Chondrocyte (in vitro differentiated cells): Measurements from ENCODE around the gene TLK1. TPM values are rescaled to one million over a fixed set of nuclear protein-coding genes. Genes with fewer than 3 reads are reported as not detected.

Source experiments
- DNase-seq: peaks from one replicate; pipeline ENCODE4 v3.0.0; 2021; ENCODE audit warnings: mixed read lengths, low spot score
- H3K27ac Mint-ChIP-seq: one replicate; pipeline ENCODE4 v1.8.0; 2021; ENCODE audit warnings: mild to moderate bottlenecking, moderate library complexity, mixed read lengths; ENCODE audit not compliant: unreplicated experiment
- H3K27me3 Mint-ChIP-seq: 2 replicates; pipeline ENCODE4 v1.8.0; 2021; ENCODE audit warnings: low read depth, mixed read lengths
- H3K36me3 Mint-ChIP-seq: 2 replicates; pipeline ENCODE4 v1.8.0; 2021; ENCODE audit warnings: low read depth, mixed read lengths
- H3K4me1 Mint-ChIP-seq: 2 replicates; pipeline ENCODE4 v1.8.0; 2021; ENCODE audit warnings: low read depth, mild to moderate bottlenecking, mixed read lengths
- H3K4me3 Mint-ChIP-seq: one replicate; pipeline ENCODE4 v1.8.0; 2021; ENCODE audit warnings: mild to moderate bottlenecking, moderate library complexity, mixed read lengths; ENCODE audit not compliant: unreplicated experiment
- H3K9me3 Mint-ChIP-seq: 2 replicates; pipeline ENCODE4 v1.8.0; 2021; ENCODE audit warnings: low read depth, mixed read lengths
- CTCF ChIP-seq: fragments of 200-600 bp; sonication (generic); IDR thresholded peaks from 2 replicates; pipeline ENCODE4 v1.5.0; 2021; ENCODE audit warnings: antibody characterized with exemption, mild to moderate bottlenecking, moderate library complexity
- total RNA-seq: library from RNA; stranded (reverse); gene quantifications from 3 replicates; pipeline ENCODE4 v1.2.1, GENCODE V29; 2021

The TLK1 gene
- total RNA-seq, 1 donor from 2014 or later, result 64.1 TPM

DNA sequence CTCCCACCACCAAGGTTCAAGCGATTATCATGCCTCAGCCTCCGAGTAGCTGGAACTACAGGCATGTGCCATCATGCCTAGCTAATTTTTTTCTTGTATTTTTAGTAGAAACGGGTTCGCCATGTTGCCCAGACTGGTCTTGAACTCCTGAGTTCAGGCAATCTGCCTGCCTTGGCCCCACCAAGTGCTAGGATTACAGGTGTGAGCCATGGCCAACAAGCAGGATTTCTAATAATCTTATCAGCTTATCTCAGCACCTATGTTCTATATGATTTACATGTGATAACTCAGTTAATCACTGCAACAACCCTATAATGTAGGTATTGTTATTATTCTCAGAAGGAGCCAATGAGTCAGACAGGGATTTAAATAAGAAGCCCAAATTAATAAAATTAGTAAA lies 151.3 kb downstream of the TLK1 start:
- no peak for TF ChIP-seq CTCF
- Mint-ChIP-seq H3K27ac (no peak overlapping the region), H3K36me3 (peaks cover 33% of the 10 kb centered on the region)

DNA sequence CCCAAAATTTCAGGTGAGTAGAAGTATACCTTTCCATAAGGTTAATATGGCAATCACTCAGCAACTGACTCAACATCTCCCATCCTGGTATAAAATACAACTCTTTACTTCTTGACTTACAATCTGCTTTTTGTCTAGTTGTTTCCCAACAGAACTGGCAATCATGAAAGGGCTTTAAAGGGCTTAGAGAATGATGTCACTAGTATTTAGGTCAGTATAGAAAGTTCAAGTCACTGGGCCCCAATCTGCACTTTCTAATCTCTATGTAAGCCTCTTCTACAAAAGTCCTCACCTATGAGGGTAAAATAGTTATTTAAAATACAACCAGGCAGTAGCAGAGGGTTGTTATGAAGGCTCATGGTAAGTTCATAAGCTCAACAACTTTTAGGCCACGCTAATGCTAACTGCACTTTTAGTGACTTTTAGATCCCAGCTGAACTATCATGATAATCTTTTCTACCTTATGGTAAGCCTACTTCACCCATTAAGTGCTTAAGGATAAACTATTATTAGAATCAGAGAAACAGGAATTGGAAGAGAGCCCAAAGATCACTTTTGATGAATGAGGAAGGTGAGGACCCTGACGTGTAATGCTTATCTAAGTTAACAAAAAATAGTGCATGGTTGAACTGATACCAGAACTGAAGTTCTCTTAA lies 152.0 kb downstream of the TLK1 start:
- Mint-ChIP-seq H3K4me1 (no peaks in the 10 kb centered on the region), H3K27me3 (no peaks in the 10 kb centered on the region), H3K9me3 (no peaks in the 10 kb centered on the region), H3K4me3 (no peak overlapping the region), H3K27ac (no peak overlapping the region), H3K36me3 (peaks cover 32% of the 10 kb centered on the region)
- DNase-seq, result no peak
- TF ChIP-seq CTCF, result no peak

More for the DNA sequence above, 151.3 kb downstream of the TLK1 start:
- no peaks in the 10 kb centered on the region for H3K4me1 Mint-ChIP-seq
- no peak for DNase-seq
- no peak overlapping the region for H3K4me3 Mint-ChIP-seq
- no peaks in the 10 kb centered on the region for H3K9me3 Mint-ChIP-seq
- no peaks in the 10 kb centered on the region for H3K27me3 Mint-ChIP-seq

DNA sequence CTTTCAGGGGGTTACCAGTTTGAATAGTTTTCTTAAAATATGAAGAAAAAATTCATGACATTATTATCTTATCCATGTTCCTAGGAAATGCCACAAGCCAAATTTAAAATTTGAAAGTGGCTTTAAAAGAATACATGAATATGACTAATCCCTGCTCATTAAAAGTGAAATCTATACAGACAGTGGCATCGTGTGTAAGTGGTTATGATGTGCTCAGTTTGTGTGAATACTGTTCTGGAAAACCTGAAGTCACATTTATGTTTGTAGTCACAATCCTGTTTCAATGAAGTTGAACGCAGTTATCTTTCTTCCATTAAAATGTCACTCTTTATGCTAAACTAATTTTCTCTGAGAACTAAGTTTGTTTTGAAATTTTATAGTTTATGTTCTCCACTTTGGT lies 155.9 kb downstream of the TLK1 start:
- no peak for TF ChIP-seq CTCF
- DNase-seq, result no peak
- Mint-ChIP-seq H3K9me3 (no peaks in the 10 kb centered on the region), H3K4me1 (no peaks in the 10 kb centered on the region), H3K27ac (no peak overlapping the region), H3K4me3 (no peak overlapping the region), H3K36me3 (peaks cover 30% of the 10 kb centered on the region), H3K27me3 (no peaks in the 10 kb centered on the region)

- Mint-ChIP-seq H3K27me3 (no peaks in the 10 kb centered on the region), H3K9me3 (no peaks in the 10 kb centered on the region), H3K27ac (no peak overlapping the region), H3K36me3 (peaks cover 30% of the 10 kb centered on the region), H3K4me1 (no peaks in the 10 kb centered on the region), H3K4me3 (no peak overlapping the region)
- no peak for DNase-seq
- no peak for TF ChIP-seq CTCF
These were observed 156.3 kb downstream of the TLK1 start for GRCh38 chr2:171004363-171004762.

GRCh38 chr2:170999654-171000053 lies 161.0 kb downstream of the TLK1 start:
- Mint-ChIP-seq H3K9me3 (no peaks in the 10 kb centered on the region), H3K27me3 (no peaks in the 10 kb centered on the region), H3K4me1 (no peaks in the 10 kb centered on the region), H3K4me3 (no peak overlapping the region), H3K36me3 (peaks cover 23% of the 10 kb centered on the region), H3K27ac (no peak overlapping the region)
- TF ChIP-seq CTCF, result no peak
- no peak for DNase-seq
